GM04504 (cell line): ENCODE data around the gene ANKRD53.

Source experiments
- DNase-seq: peaks from one replicate; pipeline ENCODE4 v3.0.0-alpha.2; 2012; ENCODE audit warnings: low read depth

Gene ANKRD53

GRCh38 chr2:70943205-70943871, 35.1 kb upstream of the ANKRD53 start:
- DNase-seq: no peak

- no peak for DNase-seq
These were observed 34.2 kb upstream of the ANKRD53 start for GRCh38 chr2:70944111-70944690.

DNA sequence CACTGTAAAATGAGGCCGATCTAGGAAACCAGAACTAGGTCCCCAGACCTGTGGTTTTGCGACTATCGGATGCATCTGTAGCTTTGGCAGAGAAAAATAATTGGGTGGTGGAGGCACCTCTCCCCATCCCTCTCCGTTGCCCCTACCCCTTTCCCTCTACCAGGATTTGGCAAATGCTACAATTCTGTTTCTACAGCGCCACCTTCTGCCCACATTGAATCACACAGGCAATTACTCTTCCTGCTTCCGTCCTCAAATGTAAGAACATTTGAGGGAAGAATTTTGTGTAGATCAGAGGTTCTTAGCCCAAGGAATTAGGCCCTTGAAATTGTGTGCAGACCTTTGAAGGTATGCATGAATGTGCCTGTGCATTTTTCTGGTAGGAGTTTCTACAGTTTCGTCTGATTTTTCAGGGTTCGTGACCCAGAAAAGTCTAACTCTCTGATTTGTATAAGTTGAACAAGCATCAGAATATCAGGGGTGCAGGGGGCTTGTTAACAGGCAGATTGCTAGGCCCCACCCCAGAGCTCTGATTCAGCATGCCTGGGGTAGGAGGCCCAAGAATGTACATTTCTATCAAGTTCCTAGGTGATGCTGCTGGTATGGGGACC, 31.5 kb upstream of the ANKRD53 start:
- DNase-seq: peak; percentile 24

DNA sequence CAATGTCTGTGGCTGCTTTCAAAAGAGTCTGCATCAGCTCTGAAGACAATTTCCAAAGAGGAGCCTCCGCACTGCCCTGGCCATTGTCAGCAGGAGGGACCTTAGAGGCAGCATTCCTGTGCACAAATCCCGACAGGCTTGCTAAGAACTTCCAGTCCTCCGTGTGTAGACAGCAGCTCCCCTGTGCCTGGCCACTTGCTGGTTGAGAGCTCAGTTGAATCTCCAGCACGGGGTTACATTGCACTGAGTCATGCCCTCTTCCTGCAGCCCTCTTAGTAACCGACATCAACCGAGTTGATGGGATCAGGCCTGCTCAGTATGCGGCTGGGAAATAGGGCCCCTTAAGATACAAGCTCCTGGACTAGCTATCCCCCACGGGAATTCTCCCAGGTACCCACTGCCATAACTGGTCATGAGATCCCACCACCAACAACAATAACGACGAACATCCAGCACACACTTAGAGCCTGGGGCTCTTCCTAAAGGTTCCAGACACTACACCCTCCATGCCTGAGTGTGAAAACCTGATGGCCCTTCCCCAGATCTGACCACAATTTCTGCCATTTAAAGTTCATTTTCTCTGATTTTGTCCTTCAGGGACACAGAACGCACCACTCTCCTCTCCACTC, 30.8 kb upstream of the ANKRD53 start:
- DNase-seq: peak; percentile 19

DNA sequence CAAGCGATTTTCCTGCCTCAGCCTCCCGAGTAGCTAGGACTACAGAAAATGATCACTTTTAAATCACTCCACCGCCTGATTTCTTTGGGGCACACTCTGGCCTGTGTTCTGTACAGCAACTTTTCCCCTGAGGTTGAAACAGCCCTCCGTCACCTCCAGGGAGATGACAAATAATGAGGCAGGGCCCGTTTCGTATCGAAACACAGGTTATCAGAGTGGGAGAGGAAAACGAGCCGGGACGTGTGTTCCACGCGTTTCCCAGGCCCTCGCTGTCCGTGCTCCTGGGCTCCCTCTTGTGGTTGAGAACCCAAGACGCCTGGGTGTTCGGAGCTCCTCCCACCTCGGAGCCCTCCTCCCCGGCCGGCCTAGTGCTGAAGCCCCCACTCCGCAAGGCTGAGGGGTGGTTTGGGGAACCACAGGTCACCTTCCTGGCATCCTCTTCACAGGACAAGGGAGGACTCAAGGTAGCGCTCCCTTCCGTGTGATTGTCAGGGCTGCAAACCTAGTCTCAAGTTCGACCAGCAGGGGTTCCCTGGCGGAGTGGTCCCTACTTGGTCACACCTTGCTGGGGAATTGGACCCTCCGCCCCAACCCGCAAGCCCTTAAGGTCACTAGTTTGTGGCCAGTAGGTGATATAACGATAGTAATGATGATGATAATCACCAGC, 30.0 kb upstream of the ANKRD53 start:
- peak; percentile 48 for DNase-seq

DNA sequence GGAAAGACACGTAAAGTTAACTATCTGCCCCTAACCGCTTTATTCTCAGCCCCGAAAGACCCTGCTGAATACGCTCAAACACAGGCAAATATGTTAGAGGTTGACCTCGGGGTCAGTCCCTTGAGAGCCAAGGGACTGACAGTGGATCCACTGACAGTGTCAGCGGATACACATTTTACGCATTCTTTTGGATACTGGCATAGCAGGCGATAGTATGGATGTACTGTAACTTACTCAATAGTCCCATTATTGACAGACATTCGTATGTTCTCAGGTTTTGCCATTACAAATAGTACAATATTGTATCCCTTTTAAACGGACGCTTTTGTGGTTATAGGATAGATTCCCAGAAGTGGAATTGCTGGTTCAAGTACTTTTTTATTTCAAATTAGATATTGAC, 29.3 kb upstream of the ANKRD53 start:
- DNase-seq: no peak

DNA sequence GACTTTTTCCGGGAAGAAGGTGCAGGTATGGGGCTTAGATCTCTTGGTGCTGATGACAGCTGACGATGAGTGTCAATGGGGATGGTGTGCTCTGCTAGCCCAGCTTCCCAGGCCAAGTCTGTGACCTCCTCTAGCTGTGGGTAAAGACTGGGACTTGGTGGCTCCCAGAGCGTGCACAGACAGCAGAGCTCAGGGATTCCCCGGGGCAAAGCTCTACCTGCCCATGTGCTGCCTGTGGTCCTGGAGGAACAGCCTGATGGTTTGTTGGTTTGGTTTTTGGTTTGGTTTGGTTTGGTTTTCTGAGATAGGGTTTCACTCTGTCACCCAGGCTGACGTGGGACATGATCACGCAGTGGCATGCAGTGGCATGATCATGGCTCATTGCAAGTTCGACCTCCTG, 23.5 kb upstream of the ANKRD53 start:
- no peak for DNase-seq

GRCh38 chr2:70956141-70956540, 22.3 kb upstream of the ANKRD53 start:
- DNase-seq: no peak

GRCh38 chr2:70957798-70958197, 20.6 kb upstream of the ANKRD53 start:
- no peak for DNase-seq

- no peak for DNase-seq
These were observed 19.7 kb upstream of the ANKRD53 start for GRCh38 chr2:70958759-70959158.

DNA sequence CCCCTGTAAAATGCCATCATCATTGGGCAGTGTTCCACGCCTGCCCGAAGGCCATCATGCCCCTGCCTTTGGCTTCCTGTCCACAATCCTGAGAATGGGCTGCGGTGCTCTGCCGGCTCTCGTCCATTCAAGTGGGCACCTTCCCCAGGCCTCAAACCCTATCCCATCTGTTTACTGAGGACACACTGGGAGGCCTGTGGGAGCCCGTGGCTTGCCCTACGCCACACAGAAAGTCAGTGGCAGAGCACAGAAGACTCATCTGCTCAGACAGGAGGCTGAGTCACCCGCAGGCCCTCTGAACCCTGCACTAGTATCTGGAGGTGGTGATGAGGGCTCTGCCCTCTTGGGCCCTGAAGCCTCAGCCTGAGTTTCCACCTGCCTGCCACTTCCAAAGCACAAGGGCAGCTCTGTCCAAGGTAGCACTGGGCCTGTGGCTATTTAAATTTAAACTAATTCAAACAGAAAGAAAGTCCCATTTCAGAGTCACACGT, 19.1 kb upstream of the ANKRD53 start:
- DNase-seq: no peak

DNA sequence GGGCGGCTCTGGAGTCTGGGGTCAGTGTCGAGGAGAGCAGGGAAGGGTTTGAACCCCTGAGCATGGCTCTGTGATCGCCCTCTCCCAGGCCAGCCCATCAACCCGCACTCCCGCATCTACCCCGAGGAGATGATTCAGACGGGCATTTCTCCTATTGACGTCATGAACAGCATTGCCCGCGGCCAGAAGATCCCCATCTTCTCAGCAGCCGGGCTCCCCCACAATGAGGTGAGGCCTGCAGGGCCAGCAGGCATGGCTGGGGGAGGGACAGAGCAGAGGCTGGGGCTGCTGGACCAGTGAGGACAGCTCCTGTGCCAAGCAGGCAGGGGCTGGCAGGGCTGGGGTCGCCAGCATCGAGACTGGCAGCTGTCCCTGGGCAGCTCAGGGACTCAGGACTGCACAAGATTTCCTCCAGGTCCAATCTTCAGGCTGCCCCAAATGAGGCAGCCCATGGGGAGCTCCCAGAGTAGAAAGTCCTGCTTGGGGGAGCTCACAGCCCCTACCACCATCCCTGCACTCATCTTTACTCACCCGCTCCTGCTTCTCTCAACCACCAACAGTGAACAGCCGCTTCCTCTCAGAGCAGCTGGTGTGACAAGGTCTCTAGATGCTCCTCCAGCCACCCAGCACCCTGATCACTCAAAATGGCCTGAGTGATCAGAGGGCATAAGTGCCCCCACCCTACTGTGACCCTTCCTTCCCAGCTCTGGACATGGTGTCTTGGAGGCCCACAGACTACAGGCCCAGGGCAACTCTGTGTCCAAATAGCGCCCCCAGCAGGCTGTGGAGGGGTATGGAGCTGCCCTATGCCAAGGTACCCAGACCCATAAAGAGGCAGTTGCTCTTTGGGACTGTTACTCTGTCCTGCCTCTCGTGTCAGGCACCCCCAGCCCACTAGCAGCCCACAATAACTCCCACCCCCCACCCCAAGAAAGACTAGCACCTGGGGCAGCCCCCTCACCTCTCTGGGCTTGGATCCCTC, 18.3 kb upstream of the ANKRD53 start:
- DNase-seq: no peak

- DNase-seq: no peak
These were observed 17.4 kb upstream of the ANKRD53 start for GRCh38 chr2:70960833-70961647.

DNA sequence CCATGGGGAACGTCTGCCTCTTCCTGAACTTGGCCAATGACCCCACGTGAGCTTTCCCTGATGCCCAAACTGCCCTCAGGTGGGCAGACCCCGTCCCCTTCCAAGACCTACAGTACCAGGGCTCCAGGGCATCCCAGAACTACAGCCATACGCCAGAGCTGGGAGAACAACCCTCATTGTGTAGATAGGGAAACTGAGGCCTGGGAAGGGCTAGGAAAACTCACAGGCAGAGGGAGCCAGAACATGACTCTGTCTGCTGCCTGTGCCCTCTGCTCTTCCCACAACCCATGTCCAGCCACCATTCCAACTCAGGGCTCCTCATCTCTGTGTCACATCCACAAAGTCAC, 16.8 kb upstream of the ANKRD53 start:
- DNase-seq: no peak

DNA sequence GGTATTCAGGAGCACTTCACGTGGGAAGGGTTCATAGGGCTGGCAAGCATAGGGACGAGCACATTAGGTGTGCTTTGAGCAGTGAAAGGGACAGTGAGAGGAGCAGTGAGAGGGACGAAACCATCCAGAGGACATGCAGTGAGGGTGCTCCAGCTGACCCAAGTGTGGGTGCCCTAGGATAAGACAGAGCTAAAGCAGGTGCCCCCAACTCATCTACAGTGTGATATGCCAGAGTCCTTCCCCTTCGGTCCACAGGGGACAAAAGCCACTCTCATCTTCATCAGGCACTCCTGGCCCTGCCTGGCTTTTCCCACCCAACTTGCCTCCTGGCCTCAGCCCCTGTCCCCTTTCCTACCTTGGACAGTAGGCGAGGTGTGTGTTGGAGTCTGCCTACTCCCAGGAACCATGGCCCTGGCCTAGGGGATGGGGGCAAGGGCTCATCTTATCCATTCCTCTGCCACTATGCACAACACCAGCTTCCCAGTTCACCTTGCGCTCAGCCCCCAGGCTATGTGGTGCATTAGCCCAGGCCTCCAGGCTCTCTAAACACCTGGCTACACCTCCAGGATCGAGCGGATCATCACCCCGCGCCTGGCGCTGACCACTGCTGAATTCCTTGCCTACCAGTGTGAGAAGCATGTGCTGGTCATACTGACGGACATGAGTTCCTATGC, 16.1 kb upstream of the ANKRD53 start:
- no peak for DNase-seq

GRCh38 chr2:70962885-70963878, 15.2 kb upstream of the ANKRD53 start:
- DNase-seq: no peak

DNA sequence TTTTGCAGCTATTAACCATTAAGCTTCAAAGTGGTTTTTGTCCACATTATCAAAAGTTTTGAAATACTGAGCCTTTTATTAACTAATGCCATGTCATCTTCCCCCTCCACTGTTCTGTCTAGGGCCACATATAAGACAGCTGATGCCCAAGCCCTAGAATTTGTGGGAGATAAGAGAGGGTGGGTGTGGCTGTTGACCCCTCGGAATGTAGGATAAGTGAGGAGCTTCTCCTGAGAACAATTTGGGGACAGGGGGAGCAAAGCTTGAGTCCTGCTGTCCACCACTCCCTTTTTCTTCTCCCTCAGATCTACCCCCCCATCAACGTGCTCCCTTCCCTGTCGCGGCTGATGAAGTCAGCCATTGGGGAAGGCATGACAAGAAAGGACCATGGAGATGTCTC, 14.3 kb upstream of the ANKRD53 start:
- no peak for DNase-seq

- no peak for DNase-seq
These were observed 13.6 kb upstream of the ANKRD53 start for GRCh38 chr2:70964596-70965386.
